Measurements from ENCODE around the gene ZMYND8. TPM values are rescaled to one million over a fixed set of nuclear protein-coding genes. Genes with fewer than 3 reads are reported as not detected.
"Not testable (repeated sequence)": the region's sequence is repeated elsewhere in the genome, so short reads cannot be mapped to it uniquely, and the experiment has no call there.

Gene ZMYND8
- total and polyA plus RNA-seq, 2 of the 8 experiments (the other 6 are each of a cell fraction or from before 2014, with no cell fraction given): 50.5 to 163 TPM

DNA sequence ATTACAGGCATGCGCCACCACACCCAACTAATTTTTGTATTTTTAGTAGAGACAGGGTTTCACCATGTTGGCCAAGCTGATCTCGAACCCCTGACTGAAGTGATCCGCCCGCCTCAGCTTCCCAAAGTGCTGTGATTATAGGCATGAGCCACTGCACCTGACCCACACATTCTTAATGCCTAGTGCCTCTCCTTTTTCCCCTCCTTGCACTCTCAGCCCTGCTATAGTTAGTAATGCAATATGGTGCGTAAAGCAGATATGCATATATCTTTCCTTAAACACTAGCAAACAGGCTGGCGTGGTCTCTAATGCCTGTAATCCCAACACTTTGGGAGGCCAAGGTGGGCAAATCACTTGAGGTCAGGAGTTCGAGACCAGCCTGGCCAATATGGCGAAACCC, 68.0 kb downstream of the ZMYND8 start:
- DNase-seq (ENCODE audit: low read depth in 1 of 2, low spot score in 2 of 2); H3K4me2 ChIP-seq (ENCODE audit: insufficient read depth in 1 of 2, low read depth in 2 of 2, low read length in 2 of 2); H3K27ac ChIP-seq (ENCODE audit: low read depth, low read length); H3K4ac ChIP-seq (replicated peaks; ENCODE audit: insufficient read length, low read depth, low read length); H4K91ac ChIP-seq (replicated peaks; ENCODE audit: insufficient read length, low read length); H2BK12ac ChIP-seq (ENCODE audit: low read depth, low read length); FAIRE-seq; H3K9me3 ChIP-seq (ENCODE audit: insufficient read depth in 2 of 2, low read depth in 1 of 2, low read length in 1 of 2); H2AFZ ChIP-seq (ENCODE audit: low read length); H3K27me3 ChIP-seq (replicated peaks in 1 of 4; ENCODE audit: control insufficient read depth in 3 of 4, extremely low read depth in 1 of 4, insufficient read depth in 3 of 4, low read length in 3 of 4); H2BK20ac ChIP-seq (ENCODE audit: low read length); H4K20me1 ChIP-seq (replicated peaks in 1 of 2; ENCODE audit: control insufficient read depth in 1 of 2, insufficient read depth in 2 of 2, low read length in 2 of 2); H3K4me1 ChIP-seq (replicated peaks in 1 of 4; ENCODE audit: control insufficient read depth in 3 of 4, insufficient read depth in 4 of 4, low read length in 3 of 4); H2BK15ac ChIP-seq (ENCODE audit: low read length); H3K79me1 ChIP-seq (ENCODE audit: low read depth, low read length); H3K4me3 ChIP-seq (ENCODE audit: extremely low read depth in 1 of 4, insufficient read depth in 2 of 4, low read depth in 3 of 4, low read length in 4 of 4); H3K23me2 ChIP-seq (ENCODE audit: low read depth, low read length); H2AK5ac ChIP-seq (ENCODE audit: low read depth, low read length); H3K56ac ChIP-seq (replicated peaks; ENCODE audit: insufficient read length, low read depth, low read length); H3K23ac ChIP-seq (ENCODE audit: insufficient read length); H4K8ac ChIP-seq (ENCODE audit: extremely low read depth, insufficient read depth, low read length); H2BK120ac ChIP-seq (replicated peaks; ENCODE audit: low read depth, low read length); H3K18ac ChIP-seq (ENCODE audit: extremely low read depth, low read length); H4K5ac ChIP-seq (ENCODE audit: insufficient read length, low read depth, low read length); H2BK5ac ChIP-seq (ENCODE audit: low read depth, low read length); H3K9ac ChIP-seq (replicated peaks in 1 of 4; ENCODE audit: extremely low read depth in 1 of 4, low read depth in 3 of 4, low read length in 3 of 4); H3K14ac ChIP-seq (ENCODE audit: insufficient read length): not testable (repeated sequence)
- ChIA-PET POLR2A (ENCODE audit: partially characterized antibody) (interaction anchor here (1.3 kb wide), 1 partner anchor 15 kb away, joined by 3 read pairs; no protein-coding TSS in a partner anchor), CTCF (ENCODE audit: partially characterized antibody) (interaction anchor here (1.0 to 3.6 kb wide), 6 partner anchors 8 to 95 kb away, joined by 3 to 18 read pairs (median 4); partner anchors contain the start of gene ZMYND8)
- WGBS, 2 experiments (ENCODE audit: extremely low coverage in 1 of 2, insufficient coverage in 1 of 2, insufficient read length in 1 of 2, insufficient replicate concordance in 2 of 2, low coverage in 1 of 2, low lambda C conversion rate in 2 of 2, missing lambda C conversion rate in 1 of 2): 97% methylated on average over 8 of the region's 8 CpGs; no CpG with 5 or more reads in 1 of the 2 experiments
- Histone ChIP-seq H3K36me3 (ENCODE audit: control insufficient read depth in 2 of 4, insufficient read depth in 4 of 4, low read length in 3 of 4) (peaks cover 37 to 94% (median 69%) of the 10 kb centered on the region in 4 experiments), H3K79me2 (ENCODE audit: control insufficient read depth in 1 of 2, insufficient read depth in 2 of 2, low read length in 2 of 2) (peaks cover 0 to 37% of the 10 kb centered on the region in 2 experiments; a peak in 2 of 4 replicates)

Data from H1 (cell line).